GM10266 (cell line): ENCODE measurements around the gene PREP.
"Not testable (repeated sequence)": the region's sequence is repeated elsewhere in the genome, so short reads cannot be mapped to it uniquely, and the experiment has no call there.

Source experiments
- DNase-seq: peaks from one replicate; pipeline ENCODE4 v3.0.0; 2012; ENCODE audit errors: extremely low spot score
- CTCF ChIP-seq: IDR thresholded peaks from 2 replicates; pipeline ENCODE4 v1.5.1; 2012; ENCODE audit warnings: mild to moderate bottlenecking, low read depth; ENCODE audit not compliant: control insufficient read depth, insufficient read depth; ENCODE audit errors: missing control alignments

Gene PREP

GRCh38 chr6:105433723-105434122 lies 30.8 kb upstream of the PREP start:
- no peak for TF ChIP-seq CTCF
- DNase-seq = no peak

GRCh38 chr6:105432797-105433196 lies 29.9 kb upstream of the PREP start:
- no peak for TF ChIP-seq CTCF

GRCh38 chr6:105431226-105431625 lies 28.3 kb upstream of the PREP start:
- peak; percentile 48 for TF ChIP-seq CTCF
- DNase-seq = peak; percentile 43

More at GRCh38 chr6:105432797-105433196, 29.9 kb upstream of the PREP start:
- DNase-seq = no peak

- no peak for DNase-seq
- no peak for TF ChIP-seq CTCF
Measured at GRCh38 chr6:105430685-105431084, 27.8 kb upstream of the PREP start.

GRCh38 chr6:105429676-105430075 lies 26.8 kb upstream of the PREP start:
- DNase-seq = no peak
- TF ChIP-seq CTCF = no peak

GRCh38 chr6:105428342-105428957 lies 25.6 kb upstream of the PREP start:
- no peak for TF ChIP-seq CTCF
- no peak for DNase-seq

GRCh38 chr6:105424175-105424783 lies 21.4 kb upstream of the PREP start:
- TF ChIP-seq CTCF = peak; percentile 82

GRCh38 chr6:105416971-105417370 lies 14.1 kb upstream of the PREP start:
- DNase-seq = not testable (repeated sequence)

More at GRCh38 chr6:105424175-105424783, 21.4 kb upstream of the PREP start:
- DNase-seq = peak; percentile 59
